GM12865 (cell line): ENCODE data around the gene RUNDC1.
"Not testable (repeated sequence)": the region's sequence is repeated elsewhere in the genome, so short reads cannot be mapped to it uniquely, and the experiment has no call there.

Experiments used
- DNase-seq: peaks from one replicate; pipeline ENCODE4 v3.0.0; 2010; ENCODE audit warnings: low read depth
- H3K4me3 ChIP-seq: 2 replicates; pipeline ENCODE4 v1.5.1; 2011; ENCODE audit warnings: mild to moderate bottlenecking, low read depth, low read length, control low read depth
- CTCF ChIP-seq: IDR thresholded peaks from 2 replicates; pipeline ENCODE4 v1.5.1; 2011; ENCODE audit warnings: low read length, control low read depth, low read depth, inconsistent platforms; ENCODE audit not compliant: insufficient read depth; ENCODE audit errors: missing control alignments

The RUNDC1 gene

GRCh38 chr17:42964161-42964932, 16.0 kb upstream of the RUNDC1 start, which contains the start of gene AARSD1:
AARSD1 (minus strand) TSS chr17:42964454; CDS start chr17:42964440, 14 bp downstream.
- H3K4me3 ChIP-seq, result peak within 1 kb of the TSS; percentile 99
- no peak for TF ChIP-seq CTCF

GRCh38 chr17:42967925-42968324, 12.4 kb upstream of the RUNDC1 start:
- no peak for TF ChIP-seq CTCF
- no peak overlapping the region for H3K4me3 ChIP-seq
- DNase-seq, result no peak

More at GRCh38 chr17:42964161-42964932, 16.0 kb upstream of the RUNDC1 start, which contains the start of gene AARSD1:
- DNase-seq, result peak; percentile 96

DNA sequence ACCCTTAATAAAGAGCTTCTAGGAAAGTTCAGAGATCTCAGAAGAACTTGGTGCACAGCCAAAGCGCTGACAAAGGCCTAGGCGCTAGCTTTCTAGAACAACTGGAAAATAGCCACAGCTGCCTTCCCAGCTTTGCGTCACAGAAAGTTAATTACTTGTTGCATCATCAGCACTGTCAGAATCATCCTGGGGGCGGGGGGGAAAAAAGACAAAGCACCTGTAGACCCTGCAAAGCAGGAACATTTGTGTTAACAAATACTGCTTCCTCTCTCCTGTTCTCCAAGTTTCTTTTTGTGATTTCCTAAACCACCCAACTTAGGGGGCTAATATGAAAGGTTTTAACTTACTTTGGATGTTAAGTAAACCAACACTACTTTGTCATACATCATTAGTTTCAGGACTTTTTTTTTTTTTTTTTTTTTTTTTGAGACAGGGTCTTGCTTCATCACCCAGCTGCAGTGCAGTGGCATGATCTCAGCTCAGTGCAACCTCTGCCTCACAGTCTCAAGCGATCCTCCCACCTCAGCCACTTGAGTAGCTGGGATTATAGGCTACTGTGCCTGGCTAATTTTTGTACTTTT, 11.3 kb upstream of the RUNDC1 start:
- TF ChIP-seq CTCF, result no peak
- DNase-seq, result no peak
- no peak overlapping the region for H3K4me3 ChIP-seq

DNA sequence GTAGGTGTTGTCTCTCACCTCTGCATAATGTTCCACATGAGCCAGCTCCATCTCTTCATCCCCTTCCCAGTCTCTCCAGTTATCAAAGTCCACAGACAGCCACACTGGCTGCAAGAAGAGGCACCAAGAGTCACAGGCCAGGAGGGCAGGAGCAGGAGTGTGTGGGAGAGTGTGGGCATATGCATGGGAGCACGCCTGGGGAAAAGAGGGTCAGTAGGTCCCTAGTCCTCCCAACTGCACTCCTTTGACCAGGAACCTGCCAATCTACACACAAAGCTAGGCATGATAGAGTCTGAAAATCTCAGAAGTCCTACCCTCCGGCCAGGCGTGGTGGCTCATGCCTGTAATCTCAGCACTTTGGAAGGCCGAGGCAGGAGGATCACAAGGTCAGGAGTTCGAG, 8.8 kb upstream of the RUNDC1 start:
- no peak overlapping the region for H3K4me3 ChIP-seq
- no peak for DNase-seq
- no peak for TF ChIP-seq CTCF

GRCh38 chr17:42973323-42973722, 7.0 kb upstream of the RUNDC1 start:
- DNase-seq, result not testable (repeated sequence)

DNA sequence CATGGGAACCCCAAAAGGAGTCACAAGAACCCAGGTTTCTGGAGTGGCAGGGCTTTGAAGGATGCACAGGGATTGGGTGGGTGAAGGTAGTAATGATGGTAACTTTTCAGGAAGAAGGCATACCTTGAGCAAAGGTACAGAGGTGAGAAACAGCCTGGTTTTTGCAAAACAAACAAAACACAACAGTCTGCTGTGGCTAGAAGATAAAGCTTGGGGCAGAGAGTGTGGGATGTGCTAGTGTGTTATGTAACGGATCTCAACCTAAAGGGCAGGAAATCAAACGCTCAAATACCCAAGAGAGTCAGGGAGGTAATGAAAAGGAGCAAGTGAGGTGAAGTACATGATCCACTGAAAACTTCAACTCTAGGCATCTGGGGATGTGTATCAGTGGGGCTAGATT, 5.1 kb upstream of the RUNDC1 start:
- TF ChIP-seq CTCF, result no peak
- no peak overlapping the region for H3K4me3 ChIP-seq
- no peak for DNase-seq

More at GRCh38 chr17:42973323-42973722, 7.0 kb upstream of the RUNDC1 start:
- H3K4me3 ChIP-seq, result not testable (repeated sequence)

DNA sequence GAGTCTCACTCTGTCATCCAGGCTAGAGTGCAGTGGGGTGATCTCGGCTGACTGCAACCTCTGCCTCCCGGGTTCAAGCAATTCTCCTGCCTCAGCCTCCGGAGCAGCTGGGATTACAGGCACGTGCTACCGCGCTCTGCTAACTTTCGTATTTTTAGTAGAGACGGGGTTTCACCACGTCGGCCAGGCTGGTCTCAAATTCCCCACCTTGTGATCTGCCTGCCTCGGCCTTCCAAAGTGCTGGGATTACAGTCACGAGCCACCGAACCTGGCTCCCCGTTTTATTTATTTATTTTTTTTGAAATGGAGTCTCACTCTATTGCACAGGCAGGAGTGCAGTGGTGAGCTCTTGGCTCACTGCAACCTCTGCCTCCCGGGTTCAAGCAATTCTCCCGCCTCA, 4.7 kb upstream of the RUNDC1 start:
- not testable (repeated sequence) for DNase-seq, H3K4me3 ChIP-seq
